Hepatocyte (in vitro differentiated cells): ENCODE results near the gene PICALM. TPM values are rescaled to one million over a fixed set of nuclear protein-coding genes. Genes with fewer than 3 reads are reported as not detected.

Source experiments
- DNase-seq: peaks from one replicate; pipeline ENCODE4 v3.0.0-alpha.2; 2016; ENCODE audit warnings: low spot score
- H2AFZ ChIP-seq: fragments of 200-600 bp; sonication (generic); 2 replicates; pipeline ENCODE4 v1.6.0; 2016; ENCODE audit warnings: antibody characterized with exemption, mild to moderate bottlenecking
- H3K27ac ChIP-seq: fragments of 200-600 bp; sonication (generic); 2 replicates; pipeline ENCODE4 v1.5.1; 2016; ENCODE audit warnings: mild to moderate bottlenecking
- H3K27me3 ChIP-seq: fragments of 200-600 bp; sonication (generic); 2 replicates; pipeline ENCODE4 v1.6.1; 2016
- H3K36me3 ChIP-seq: fragments of 200-600 bp; sonication (generic); replicated peaks from 2 replicates; pipeline ENCODE4 v1.5.1; 2016; ENCODE audit warnings: low read depth; ENCODE audit not compliant: insufficient read depth
- H3K4me1 ChIP-seq: fragments of 200-600 bp; sonication (generic); 2 replicates; pipeline ENCODE4 v1.5.1; 2016; ENCODE audit warnings: mild to moderate bottlenecking, moderate library complexity; ENCODE audit not compliant: insufficient read depth
- H3K4me2 ChIP-seq: fragments of 200-600 bp; sonication (generic); 2 replicates; pipeline ENCODE4 v1.6.0; 2016
- H3K4me3 ChIP-seq: fragments of 200-600 bp; sonication (generic); 2 replicates; pipeline ENCODE4 v1.5.1; 2016; ENCODE audit warnings: mild to moderate bottlenecking
- H3K79me2 ChIP-seq: fragments of 200-600 bp; sonication (generic); 2 replicates; pipeline ENCODE4 v1.6.0; 2017; ENCODE audit warnings: mild to moderate bottlenecking
- H3K9me2 ChIP-seq: fragments of 200-600 bp; sonication (generic); replicated peaks from 2 replicates; pipeline ENCODE4 v1.6.0; 2017; ENCODE audit warnings: mild to moderate bottlenecking; ENCODE audit not compliant: insufficient read depth
- H3K9me3 ChIP-seq: fragments of 200-600 bp; sonication (generic); 2 replicates; pipeline ENCODE4 v1.5.1; 2016; ENCODE audit warnings: low read depth, mild to moderate bottlenecking
- H4K20me1 ChIP-seq: fragments of 200-600 bp; sonication (generic); 2 replicates; pipeline ENCODE4 v1.6.0; 2016; ENCODE audit warnings: mild to moderate bottlenecking; ENCODE audit not compliant: insufficient read depth, poor library complexity, severe bottlenecking
- EZH2 ChIP-seq: fragments of 200-600 bp; sonication (generic); IDR thresholded peaks from 2 replicates; pipeline ENCODE4 v1.6.1; 2016; ENCODE audit warnings: antibody characterized with exemption, mild to moderate bottlenecking, borderline replicate concordance
- EZH2phosphoT487 ChIP-seq: fragments of 200-600 bp; sonication (generic); IDR thresholded peaks from one replicate; pipeline ENCODE4 v1.6.1; 2018; ENCODE audit warnings: antibody characterized with exemption, mild to moderate bottlenecking, low read depth, moderate library complexity; ENCODE audit not compliant: unreplicated experiment, severe bottlenecking
- WGBS: methylation state at CpG from one replicate; pipeline ENCODE4 v1.1.6; 2016; ENCODE audit warnings: low lambda C conversion rate; ENCODE audit errors: missing lambda C conversion rate; 5-methylcytosine and 5-hydroxymethylcytosine counted together
- polyA plus RNA-seq: library from polyadenylated mRNA; unstranded; fragments of >200 nt; fragmentation: Nextera tagmentation; extraction: Ambion mirVana; gene quantifications from 2 replicates; pipeline ENCODE4 v1.2.1, GENCODE V29; 2016
- total RNA-seq: library from RNA; depleted of rRNA; stranded (reverse); fragments of >200 nt; gene quantifications from 2 replicates; pipeline ENCODE4 v1.2.3, GENCODE V29; 2014
- TF ChIP-seq, protein P1 (sequence below): fragments of 200-600 bp; sonication (generic); IDR thresholded peaks from 2 replicates; pipeline ENCODE4 v1.5.1; 2016; ENCODE audit warnings: antibody characterized with exemption, mild to moderate bottlenecking; ENCODE audit not compliant: poor library complexity

Gene PICALM
- total and polyA plus RNA-seq, 2 experiments from 2014 or later: 46.4 to 197 TPM

DNA sequence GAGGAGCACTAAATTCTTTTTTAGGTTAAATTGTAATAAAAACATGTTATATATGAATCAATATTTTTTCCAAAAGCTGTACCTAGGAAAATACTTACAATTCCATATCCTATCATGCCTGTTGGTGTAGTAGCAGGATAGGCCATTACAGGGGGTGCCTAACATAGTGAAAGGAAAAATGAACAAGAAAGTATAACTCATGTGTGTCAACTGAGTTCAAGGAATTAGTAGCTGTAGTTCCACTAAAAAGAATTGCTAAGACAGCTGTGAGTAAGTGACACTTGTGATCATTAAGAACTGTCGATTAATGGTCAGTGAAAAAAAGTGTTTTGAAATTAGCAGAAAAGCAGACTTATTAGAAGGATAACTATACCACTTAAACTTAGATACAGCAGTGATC lies 92.4 kb downstream of the PICALM start:
- Histone ChIP-seq H3K4me3 (no peak overlapping the region), H2AFZ (no peak overlapping the region), H3K9me2 (no peaks in the 10 kb centered on the region), H3K27me3 (no peaks in the 10 kb centered on the region), H3K4me1 (no peaks in the 10 kb centered on the region), H3K79me2 (peaks cover 16% of the 10 kb centered on the region), H3K27ac (no peak overlapping the region), H3K9me3 (no peaks in the 10 kb centered on the region), H3K4me2 (no peak overlapping the region), H4K20me1 (no peaks in the 10 kb centered on the region), H3K36me3 (no peaks in the 10 kb centered on the region)
- 94% methylated on average over 1 of the region's 1 CpG for WGBS
- TF ChIP-seq EZH2 (no peak), EZH2phosphoT487 (no peak)
- TF ChIP-seq, protein P1, sequence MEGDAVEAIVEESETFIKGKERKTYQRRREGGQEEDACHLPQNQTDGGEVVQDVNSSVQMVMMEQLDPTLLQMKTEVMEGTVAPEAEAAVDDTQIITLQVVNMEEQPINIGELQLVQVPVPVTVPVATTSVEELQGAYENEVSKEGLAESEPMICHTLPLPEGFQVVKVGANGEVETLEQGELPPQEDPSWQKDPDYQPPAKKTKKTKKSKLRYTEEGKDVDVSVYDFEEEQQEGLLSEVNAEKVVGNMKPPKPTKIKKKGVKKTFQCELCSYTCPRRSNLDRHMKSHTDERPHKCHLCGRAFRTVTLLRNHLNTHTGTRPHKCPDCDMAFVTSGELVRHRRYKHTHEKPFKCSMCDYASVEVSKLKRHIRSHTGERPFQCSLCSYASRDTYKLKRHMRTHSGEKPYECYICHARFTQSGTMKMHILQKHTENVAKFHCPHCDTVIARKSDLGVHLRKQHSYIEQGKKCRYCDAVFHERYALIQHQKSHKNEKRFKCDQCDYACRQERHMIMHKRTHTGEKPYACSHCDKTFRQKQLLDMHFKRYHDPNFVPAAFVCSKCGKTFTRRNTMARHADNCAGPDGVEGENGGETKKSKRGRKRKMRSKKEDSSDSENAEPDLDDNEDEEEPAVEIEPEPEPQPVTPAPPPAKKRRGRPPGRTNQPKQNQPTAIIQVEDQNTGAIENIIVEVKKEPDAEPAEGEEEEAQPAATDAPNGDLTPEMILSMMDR: no peak
- no peak for DNase-seq

GRCh38 chr11:85974122-85974521 lies 94.8 kb downstream of the PICALM start:
- WGBS: 84% methylated on average over 4 of the region's 4 CpGs
- peaks cover 11% of the 10 kb centered on the region for H3K79me2 ChIP-seq

DNA sequence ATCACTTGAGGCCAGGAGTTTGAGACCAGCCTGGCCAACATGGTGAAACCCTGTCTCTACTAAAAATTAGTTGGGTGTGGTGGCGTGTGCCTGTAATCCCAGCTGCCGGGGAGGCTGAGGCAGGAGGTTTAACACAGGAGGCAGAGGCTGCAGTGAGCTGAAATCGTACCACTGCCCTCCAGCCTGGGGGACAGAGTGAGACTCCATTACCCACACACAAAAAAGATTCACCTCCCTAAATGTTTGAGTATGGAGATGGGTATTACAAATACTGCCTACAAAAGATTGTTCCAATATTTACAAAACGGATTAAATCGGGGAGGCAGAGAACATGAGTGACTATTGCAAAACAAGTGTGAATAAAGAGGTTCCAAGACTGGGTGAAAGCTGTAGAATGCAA lies 98.3 kb downstream of the PICALM start:
- no peak for DNase-seq
- peaks cover 8% of the 10 kb centered on the region for H3K79me2 ChIP-seq
- no peaks in the 10 kb centered on the region for H3K9me2 ChIP-seq
- H2AFZ ChIP-seq: no peak overlapping the region
- H3K9me3 ChIP-seq: no peaks in the 10 kb centered on the region
- H3K27me3 ChIP-seq: no peaks in the 10 kb centered on the region
- no peak overlapping the region for H3K4me3 ChIP-seq
- no peak overlapping the region for H3K27ac ChIP-seq
- H3K4me2 ChIP-seq: no peak overlapping the region
- 83% methylated on average over 5 of the region's 5 CpGs for WGBS
- H4K20me1 ChIP-seq: no peaks in the 10 kb centered on the region
- H3K36me3 ChIP-seq: no peaks in the 10 kb centered on the region
- TF ChIP-seq EZH2phosphoT487 (no peak), EZH2 (no peak)
- TF ChIP-seq, protein P1: no peak
- H3K4me1 ChIP-seq: no peaks in the 10 kb centered on the region

More at GRCh38 chr11:85974122-85974521, 94.8 kb downstream of the PICALM start:
- Histone ChIP-seq H3K27ac (no peak overlapping the region), H3K4me2 (no peak overlapping the region), H3K27me3 (no peaks in the 10 kb centered on the region), H2AFZ (no peak overlapping the region), H4K20me1 (no peaks in the 10 kb centered on the region), H3K9me3 (no peaks in the 10 kb centered on the region), H3K4me1 (no peaks in the 10 kb centered on the region), H3K36me3 (no peaks in the 10 kb centered on the region), H3K4me3 (no peak overlapping the region), H3K9me2 (no peaks in the 10 kb centered on the region)
- TF ChIP-seq, protein P1: no peak
- TF ChIP-seq EZH2: no peak
- TF ChIP-seq EZH2phosphoT487: no peak
- no peak for DNase-seq

DNA sequence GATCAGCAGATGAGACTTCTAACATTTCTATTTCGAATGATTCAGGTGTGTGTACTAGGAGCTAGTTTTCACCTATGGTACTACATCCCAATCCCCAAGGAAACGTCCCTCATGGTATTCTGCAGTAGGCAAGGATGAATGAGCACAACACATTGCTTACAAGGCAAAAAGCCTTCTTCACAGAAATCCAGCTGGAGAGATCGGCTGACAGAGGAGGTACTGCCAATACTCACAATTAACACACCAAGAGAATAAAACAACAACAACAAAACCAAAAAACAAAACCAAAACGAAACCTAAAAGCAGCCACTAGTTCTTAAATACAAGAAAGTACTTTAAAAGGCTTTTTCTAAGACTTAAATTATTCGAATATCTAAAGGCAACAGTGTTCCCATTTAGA lies 101.4 kb downstream of the PICALM start:
- Histone ChIP-seq H2AFZ (no peak overlapping the region), H3K79me2 (peaks cover 11% of the 10 kb centered on the region), H4K20me1 (no peaks in the 10 kb centered on the region), H3K4me2 (no peak overlapping the region), H3K4me3 (no peak overlapping the region), H3K27me3 (no peaks in the 10 kb centered on the region), H3K9me3 (no peaks in the 10 kb centered on the region), H3K27ac (no peak overlapping the region), H3K36me3 (no peaks in the 10 kb centered on the region), H3K4me1 (no peaks in the 10 kb centered on the region), H3K9me2 (no peaks in the 10 kb centered on the region)
- TF ChIP-seq EZH2 (no peak), EZH2phosphoT487 (no peak)
- TF ChIP-seq, protein P1: no peak
- WGBS: 95% methylated on average over 5 of the region's 5 CpGs
- no peak for DNase-seq
